NCI-H1436 (cell line): ENCODE results near the gene HECW1.
"Not testable (repeated sequence)": the region's sequence is repeated elsewhere in the genome, so short reads cannot be mapped to it uniquely, and the experiment has no call there.

ENCODE experiments used
- DNase-seq: peaks from one replicate; lab custom pipeline; 2025; lab: John Stamatoyannopoulos, UW

HECW1 gene

GRCh38 chr7:43583424-43584194 lies 471.2 kb downstream of the HECW1 start:
- peak; percentile 40 for DNase-seq

GRCh38 chr7:43584195-43584586 lies 471.7 kb downstream of the HECW1 start:
- DNase-seq, result no peak

GRCh38 chr7:43584733-43585132 lies 472.3 kb downstream of the HECW1 start:
- DNase-seq, result not testable (repeated sequence)

- no peak for DNase-seq
These were observed 473.1 kb downstream of the HECW1 start for GRCh38 chr7:43585562-43585961.

DNA sequence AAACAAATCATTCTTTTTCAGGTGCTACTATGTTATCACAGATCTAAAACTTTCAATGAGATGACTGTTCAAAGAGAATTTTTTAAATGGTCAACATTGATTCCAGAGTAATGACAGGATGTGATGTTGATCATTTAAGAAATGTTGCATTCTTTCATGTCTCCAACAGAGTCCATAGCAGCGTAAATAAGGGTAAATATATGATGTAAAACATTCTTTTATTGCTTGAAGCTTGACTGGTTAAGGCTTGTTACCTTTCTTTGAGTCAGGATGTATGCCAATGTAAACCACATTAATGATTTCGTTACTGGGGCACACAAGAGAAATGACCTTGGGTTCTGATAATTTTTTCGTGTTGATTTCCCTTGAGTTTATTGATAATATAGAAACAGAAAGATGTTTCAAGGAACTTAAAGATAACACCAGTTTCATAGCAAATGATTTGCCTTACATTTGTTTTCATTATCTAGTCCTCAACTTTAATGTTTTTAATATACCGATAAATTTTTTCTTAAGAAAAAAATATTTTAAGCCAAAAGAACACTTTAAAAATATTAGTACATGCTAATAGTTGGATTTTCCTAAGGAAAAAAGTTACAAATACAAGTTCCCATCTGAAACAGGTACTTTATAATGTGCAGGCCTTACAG lies 473.9 kb downstream of the HECW1 start:
- no peak for DNase-seq

DNA sequence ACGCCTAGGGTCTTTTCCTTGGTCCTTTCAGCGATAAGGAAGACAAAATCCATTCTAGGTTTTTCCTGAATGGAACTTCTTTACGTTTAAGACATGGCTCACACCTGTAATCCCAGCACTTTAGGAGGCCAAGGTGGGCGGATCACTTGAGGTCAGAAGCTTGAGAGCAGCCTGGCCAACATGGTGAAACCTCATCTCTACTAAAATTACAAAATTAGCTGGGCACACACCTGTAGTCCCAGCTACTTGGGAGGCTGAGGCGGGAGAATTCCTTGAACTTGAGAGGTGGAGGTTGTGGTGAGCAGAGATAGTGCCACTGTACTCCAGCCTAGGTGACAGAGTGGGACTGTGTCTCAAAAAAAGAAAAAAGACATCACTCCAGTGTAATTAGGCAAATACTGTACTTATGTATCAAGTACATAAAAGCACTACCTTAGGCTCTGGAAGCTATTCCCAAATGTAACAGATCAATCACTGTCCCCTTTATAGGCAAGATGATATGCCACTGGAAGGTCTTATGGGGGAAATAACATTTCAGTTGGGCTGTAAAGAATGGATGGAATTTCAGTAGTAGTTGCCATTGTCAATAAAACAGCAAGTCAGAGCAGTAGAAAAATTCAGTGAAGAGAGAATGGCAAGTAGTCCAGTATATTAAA lies 476.2 kb downstream of the HECW1 start:
- DNase-seq, result no peak

DNA sequence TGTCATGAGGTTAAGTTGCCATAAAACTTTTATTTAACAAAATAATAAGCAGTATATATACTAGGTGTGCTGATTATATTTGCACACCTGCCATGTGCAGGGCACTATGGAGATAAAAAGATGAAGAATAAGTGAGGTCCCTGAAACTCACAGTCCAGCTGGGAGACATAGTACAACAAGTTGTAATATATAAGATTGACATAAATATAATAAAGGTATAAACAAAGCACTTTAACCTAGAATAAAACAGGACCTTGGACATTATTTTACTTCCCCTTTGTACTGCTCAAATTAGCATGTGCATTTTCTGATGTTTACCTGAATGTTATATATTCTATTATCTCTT lies 476.7 kb downstream of the HECW1 start:
- DNase-seq, result no peak

GRCh38 chr7:43589728-43590127 lies 477.3 kb downstream of the HECW1 start:
- DNase-seq, result no peak

DNA sequence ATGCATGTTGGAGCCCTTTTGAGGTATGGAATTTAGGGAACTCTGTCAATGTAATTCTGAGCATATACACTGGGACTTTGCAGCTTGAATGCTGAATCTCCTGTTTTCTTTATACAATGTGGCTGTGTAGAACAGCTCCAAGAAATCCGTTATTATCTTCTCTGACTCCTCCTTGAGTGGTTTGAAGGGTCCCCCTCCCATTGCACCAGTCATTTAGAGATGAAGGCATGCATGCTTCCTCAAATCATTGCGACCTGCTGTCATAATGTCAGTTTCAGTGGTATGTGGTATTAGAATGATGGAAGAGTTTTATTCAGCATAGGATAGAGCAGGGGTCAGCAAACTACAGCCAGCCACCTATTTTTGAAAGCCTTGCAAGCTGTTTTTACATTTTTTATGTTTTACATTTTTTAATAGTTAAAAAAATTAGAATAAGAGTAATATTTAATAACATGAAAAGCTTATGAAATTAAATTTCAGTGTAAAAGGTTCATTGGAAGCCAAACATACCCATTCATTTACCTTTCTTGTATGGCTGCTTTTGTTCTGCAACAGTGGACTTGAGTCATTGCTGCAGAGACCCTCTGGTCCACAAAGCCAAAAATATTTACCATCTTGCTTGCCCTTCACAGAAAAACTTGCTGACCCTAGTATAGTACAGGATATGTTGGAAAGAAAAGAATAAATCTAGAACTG lies 478.6 kb downstream of the HECW1 start:
- no peak for DNase-seq

DNA sequence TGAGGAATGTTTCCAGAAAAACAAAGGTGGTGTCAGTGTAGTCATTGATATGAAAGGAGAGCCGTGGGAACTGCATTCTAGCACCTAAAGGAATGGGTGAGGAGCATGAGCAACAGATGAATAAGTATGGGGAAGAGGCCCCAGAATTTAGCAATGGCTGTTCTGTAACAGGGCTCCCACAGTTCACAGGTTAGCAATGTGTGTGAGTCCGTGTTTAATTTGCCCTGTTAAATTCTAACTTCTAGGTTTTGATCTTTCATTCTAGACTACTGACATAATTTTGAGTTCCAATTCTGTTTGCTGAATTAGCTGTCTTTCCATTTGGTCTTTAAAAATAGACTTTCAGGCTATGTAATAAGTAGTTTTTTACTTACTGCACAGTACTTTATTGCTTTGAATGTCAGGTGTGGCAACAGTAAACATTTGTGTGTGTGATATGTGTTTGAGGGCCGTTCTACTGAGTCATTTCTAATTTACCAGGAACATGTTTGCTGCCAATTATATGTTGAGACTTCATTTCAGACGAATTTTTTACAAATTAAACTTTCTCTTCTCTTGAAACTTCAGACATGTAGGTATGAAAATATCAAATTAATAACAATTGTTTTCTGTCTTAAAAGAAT lies 479.2 kb downstream of the HECW1 start:
- DNase-seq, result no peak

GRCh38 chr7:43592326-43592725 lies 479.9 kb downstream of the HECW1 start:
- DNase-seq, result no peak

DNA sequence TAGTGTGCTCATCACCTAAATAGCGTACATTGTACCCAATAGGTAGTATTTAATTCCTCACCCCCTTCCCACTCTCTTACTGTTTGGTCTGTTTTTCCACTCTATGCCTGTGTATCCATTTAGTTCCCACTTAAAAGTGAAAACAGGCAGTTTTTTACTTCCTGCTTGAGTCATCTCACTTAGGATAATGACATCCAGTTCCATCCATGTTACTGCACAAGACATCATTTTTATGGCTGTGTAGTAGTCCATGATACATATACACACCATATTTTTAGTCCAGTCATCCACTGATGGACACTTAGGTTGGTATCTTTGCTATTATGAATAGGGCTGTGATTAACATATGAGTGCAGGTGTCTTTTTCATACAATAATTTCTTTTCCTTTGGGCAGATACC lies 480.6 kb downstream of the HECW1 start:
- no peak for DNase-seq

GRCh38 chr7:43594020-43594419 lies 481.6 kb downstream of the HECW1 start:
- DNase-seq, result no peak

- not testable (repeated sequence) for DNase-seq
These were observed 484.0 kb downstream of the HECW1 start for GRCh38 chr7:43596426-43596825.

DNA sequence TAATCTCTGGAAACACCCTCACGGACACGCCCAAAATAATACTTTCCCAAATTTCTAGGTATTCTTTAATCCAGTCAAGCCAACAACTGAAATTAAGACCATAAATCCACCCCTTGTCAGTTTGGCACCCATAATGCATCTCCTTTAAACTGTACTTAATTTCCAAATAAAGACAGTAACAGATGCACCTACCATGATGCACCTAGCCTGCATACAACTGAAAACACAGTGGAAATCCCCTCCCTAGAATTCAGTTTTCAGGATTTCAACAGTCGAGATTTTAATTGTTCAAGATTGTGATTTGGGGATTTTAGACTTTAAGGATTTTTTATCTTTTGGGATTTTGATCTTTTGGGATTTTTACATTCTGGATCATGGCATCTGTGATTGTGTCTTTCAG lies 487.6 kb downstream of the HECW1 start:
- DNase-seq, result no peak

DNA sequence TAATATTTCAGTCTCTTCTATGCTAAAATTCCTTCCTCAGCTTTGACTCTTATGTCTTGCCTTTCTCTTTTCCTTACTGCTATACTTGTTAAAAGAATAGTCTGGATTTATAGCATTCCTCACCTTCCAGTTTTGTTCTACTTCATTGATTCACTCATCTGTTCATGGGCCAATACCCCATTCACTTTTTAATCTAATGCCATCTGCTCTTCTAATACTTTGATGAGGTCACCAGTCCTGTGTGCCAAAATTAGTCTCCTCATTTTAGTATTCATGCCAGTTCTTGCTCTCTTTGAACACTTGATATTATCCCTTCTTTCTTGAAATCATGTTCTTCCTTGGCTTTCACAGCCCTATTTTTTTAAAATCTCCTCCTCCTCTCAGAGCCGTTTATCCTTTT lies 489.8 kb downstream of the HECW1 start:
- no peak for DNase-seq

GRCh38 chr7:43604251-43604650 lies 491.8 kb downstream of the HECW1 start:
- no peak for DNase-seq

DNA sequence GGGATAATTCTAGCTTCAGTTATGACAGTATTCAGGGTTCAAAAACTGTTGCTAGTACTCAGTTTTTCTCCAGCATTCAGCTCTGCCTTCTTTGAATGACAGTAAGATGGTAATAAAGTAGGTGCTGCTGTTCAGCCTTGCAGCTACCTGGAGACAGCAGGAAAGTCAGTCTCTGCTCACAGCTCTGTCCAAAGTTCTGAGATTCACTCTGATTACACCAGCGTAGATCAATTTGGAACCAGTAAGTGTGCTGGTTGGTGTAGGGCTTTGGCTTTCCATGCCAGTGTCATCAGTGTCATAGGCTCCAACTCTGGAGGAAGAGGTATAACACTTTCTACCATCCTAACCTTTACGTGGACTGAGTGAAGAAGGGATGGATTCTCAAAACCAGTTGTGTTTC lies 496.6 kb downstream of the HECW1 start:
- DNase-seq, result no peak

- no peak for DNase-seq
These were observed 499.7 kb downstream of the HECW1 start for GRCh38 chr7:43612128-43612527.

GRCh38 chr7:43612599-43613589 lies 500.4 kb downstream of the HECW1 start:
- DNase-seq, result no peak
